Measurements from ENCODE around the gene CASR.
A peak's percentile ranks its signal among the peaks of the same experiment; 100 is the strongest.

Gene CASR

DNA sequence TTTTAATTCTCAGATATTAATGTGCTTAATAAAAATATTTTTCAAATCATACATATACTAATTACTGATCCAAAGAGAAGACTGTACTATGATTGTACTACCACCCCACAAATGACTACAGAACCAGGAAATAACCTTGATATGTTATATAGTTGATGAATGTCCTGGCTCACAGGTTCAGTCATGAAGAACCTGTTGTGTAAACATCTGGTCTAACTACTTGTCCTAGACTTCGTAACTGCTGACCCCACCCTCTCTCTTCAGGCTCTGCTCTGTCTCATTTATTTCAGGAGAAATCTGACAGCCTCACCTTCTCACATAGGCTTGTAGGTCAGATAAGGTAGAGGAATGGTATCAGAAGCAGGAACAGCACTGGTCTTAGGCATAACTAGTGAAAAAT, 126.9 kb downstream of the CASR start:
- DNase-seq: no peak

DNA sequence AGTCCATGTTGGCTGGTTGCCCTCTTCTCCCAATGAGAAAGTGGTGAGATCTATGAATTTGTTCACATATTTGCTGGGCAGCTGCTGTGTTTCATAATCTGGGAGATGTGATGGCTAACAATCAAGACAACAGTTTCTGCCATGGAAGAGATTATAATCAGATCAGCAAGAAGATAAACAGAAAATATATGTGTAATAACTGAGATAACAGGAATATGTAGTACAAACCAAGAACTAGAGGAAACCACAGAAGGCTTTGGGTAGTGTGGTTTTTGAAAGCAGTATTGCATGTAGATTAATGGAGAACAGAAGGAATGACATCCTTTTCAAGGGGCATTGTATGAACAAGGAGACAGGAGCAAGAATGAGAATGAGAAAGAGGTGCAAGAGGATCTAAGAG, 129.4 kb downstream of the CASR start:
- DNase-seq: no peak

DNA sequence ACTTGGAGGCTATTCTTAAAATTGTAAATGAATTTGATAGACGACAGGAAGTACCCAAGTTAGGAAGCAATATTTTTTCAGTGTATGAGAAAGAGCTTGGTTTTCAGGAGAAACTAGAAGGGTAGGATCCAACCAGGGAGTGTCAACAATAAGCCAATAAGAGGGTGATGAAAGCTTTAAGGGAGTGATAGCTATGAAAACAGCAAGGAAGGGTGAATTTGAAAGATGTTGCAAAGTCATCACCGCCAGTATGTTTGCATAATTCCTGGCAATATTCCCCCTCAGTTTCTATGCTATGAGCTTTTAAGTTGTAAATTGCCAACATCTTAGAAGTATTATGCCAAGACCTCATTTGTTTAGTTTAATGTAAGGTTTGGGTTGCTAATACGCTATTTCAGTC, 129.8 kb downstream of the CASR start:
- no peak for DNase-seq

DNA sequence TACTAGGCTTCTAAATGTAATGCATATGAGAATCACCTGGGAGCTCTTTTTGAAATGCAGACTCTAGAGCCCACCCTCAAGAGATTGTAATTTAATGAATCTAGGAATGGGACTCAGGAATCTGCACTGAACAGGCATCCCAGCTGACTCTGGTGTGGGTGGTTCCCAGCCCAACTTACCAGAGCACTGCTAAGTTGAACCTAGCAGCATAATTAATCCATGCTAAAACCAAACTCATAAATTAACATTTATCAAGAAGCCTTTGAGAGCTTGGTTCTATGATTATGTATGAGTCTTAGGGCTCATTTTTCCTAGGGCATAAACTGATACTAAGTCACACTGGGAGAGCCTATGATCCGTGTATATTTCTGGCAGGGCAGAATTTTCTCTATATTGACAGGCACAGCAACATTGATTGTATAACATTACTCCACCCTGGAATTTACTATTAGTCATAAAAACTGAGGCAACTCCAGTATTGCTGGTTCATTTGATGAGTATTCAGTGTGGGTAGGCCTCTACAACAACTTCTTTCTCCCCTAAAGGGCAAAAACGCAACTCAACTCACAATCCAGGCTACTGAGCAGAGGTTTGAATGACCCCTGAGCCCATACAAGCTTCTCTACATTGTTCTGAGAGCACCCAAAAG, 130.9 kb downstream of the CASR start:
- DNase-seq: no peak

DNA sequence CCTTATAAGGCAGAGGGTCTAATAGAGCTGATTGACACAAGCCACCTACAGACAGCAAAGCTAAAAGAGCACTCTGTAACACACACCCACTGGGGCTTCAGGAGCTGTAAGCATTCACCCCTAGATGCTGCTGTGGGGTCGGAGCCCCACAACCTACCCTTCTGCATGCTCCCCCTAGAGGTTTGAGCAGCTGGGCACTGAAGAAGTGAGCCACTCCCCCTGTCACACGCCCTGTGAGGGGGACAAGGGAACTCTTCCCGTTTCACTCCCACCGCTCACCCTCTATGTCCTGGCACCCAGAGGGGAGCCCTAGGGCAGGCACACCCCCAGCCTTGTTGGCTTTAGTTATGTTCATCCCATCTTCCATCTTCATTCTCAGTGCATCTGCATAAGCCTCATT, 132.2 kb downstream of the CASR start:
- DNase-seq: no peak

DNA sequence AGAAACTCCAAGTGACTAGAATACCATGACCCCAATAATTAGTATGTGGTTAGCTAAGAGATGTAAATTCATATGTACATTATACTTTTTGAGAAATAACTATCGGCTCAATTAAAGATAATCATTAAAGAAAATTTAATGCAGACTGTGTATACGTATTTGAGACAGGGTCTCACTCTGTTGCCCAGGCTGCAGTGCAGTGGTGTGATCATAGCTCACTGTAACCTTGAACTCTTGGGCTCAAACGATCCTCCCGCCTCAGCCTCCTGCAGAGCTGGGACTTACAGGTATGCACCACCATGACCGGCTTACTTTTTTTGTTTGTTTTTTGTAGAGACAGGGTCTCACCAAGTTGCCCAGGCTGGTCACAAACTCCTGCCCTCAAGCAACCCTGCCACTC, 132.9 kb downstream of the CASR start:
- DNase-seq: no peak

DNA sequence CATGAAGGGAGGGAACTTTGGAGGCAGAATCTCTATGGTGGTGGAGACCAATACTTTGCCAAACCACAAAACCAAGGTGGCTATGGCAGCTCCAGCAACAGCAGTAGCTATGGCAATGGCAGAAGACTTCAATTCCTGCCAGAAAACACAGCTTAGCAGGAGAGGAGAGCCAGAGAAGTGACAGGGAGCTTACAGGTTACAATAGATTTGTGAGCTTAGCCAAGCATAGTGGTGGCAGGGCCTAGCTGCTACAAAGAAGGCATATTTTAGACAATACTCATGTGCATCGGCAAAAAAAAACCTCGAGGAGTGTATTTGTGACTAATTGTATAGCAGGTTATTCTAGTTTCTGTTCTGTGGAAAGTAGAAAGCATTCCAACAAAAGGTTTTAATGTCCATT, 135.2 kb downstream of the CASR start:
- no peak for DNase-seq

DNA sequence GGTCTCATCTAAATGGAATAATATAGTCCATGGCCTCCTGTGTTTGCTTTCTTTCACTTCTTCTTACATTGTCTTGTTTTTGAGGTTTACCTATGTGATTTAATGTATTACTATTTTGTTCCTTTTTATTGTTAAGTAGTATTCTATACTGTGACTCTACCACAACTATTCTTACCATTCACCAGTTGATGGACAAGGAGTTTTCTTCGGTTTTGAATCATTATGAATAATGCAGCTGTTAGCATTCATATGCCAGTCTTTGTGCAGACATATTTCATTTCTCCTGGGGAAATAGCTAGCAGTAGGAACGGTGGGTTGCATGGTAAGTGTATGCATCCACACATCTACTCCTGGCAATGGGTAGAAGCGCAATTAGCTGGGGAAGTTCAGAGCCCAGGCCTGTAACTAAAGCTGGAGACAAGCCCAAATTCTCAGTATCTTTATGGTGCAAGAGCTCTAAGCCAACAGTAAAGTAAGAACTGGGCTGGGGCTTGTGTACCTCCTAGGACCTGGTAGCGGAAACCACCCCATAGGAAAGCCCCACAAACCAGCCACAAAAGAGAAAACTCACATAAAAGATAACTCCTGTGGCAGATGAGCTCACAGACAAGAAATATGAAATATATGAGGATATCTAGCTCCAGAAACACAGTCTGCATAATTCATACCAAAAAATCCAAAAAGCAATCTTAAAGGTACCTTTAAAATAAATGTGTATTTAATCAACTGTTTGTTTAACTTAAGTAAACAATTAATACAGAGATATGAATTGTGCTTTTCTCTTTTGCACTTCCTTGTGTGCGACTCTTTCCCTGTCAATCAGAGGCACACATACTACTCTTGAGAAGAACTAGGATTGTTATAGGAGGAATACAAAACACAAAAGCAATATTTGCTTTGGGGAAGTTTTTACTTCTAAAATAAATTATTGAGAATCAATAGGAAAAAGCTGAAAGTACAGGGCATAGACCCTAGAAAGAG, 138.9 kb downstream of the CASR start:
- DNase-seq: peak in 1 of 2 donors; percentile 1

DNA sequence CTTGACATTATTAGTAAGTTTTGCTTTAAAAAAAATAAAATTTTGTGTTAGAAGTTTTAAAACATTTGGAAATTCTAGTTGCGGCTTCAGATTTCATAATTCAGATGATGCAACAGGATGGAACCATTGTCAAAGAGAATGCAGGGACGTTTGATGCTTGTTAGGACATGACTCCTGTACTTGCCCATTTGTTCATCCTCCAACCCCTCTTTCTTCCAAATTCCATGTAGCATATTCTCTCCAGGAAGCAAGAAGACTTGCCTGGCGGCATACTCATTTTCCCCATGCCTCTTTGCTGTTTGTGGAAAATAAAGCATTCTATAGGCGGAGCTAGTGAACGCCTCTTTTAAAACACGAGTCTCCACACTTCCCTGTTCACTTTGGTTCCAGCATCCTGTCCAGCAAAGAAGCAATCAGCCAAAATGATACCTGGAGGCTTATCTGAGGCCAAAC, 141.4 kb downstream of the CASR start, which contains the start of gene CSTA:
CSTA (plus strand) TSS at position 378 of the 453 bp plus-strand sequence; CDS start at position 423, 45 bp downstream.
- no peak for DNase-seq

DNA sequence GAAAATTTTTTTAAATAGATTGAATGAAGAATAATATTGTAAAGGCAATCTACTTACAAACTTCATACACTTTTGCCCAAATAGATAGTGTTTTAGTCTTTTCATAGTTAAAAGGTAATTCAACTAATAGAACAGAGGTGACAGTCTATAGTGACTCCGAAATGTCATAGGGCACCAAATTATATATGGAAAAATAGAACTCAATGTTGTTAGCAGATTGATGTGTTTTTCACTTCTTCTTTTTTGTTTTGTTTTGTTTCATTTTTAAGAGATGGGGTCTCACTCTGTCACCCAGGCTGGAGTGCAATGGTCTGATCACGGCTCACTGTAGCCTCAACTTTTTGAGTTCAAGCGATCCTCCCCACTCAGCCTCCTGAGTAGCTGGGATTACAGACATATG, 142.3 kb downstream of the CASR start:
- DNase-seq: no peak

DNA sequence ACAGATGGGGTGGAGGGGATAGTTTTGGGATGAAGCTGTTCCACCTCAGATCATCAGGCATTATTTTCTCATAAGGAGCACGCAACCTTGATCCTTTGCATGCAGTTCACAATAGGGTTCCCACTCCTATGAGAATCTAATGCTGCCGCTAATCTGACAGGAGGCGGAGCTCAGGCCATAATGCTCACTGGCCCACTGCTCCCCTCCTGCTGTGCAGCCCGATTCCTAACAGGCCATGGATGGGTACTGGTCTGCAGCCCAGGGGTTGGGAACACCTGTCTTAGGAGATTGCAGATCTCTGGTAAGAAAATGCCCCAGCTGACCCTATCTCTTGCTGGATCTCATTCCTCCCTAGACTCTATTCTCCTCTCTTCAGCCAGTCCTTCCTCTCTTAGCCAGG, 148.4 kb downstream of the CASR start:
- DNase-seq: no peak

DNA sequence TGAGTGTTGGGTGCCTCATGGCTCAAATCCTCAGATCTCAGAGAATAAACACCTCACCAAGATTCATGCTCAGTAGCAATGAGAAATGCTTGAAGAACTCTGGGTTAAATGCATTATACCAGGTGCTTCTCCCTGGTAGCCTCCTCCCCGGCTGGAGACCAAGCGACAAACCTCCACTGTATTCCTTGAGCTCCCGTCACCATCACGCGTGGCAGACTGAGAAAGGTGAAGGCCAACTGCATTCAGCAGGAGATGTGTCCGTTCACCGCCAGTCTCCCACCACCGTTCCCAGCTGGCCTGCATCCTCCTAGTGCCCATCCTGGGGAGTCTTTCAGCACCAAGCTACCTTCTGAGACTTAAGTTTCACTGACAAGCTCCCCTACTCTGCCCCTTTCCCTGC, 149.1 kb downstream of the CASR start:
- DNase-seq: no peak
